Spleen (tissue), 7 donors: ENCODE results near the gene MS4A6A.
"Not testable (repeated sequence)": the region's sequence is repeated elsewhere in the genome, so short reads cannot be mapped to it uniquely, and the experiment has no call there.

Experiments used
- POLR2A ChIP-seq, 3 donors: fragments of 450-650 bp; IDR thresholded peaks; one replicate each; pipeline ENCODE4 v1.5.1; 2017; ENCODE audit warnings: antibody characterized with exemption in 3 of 3, mild to moderate bottlenecking in 1 of 3
- TF ChIP-seq, protein P1 (sequence below), 11 experiments: fragments of 200-600 bp in 7 of 11; fragments of 450-650 bp in 4 of 11; sonication (generic) in 4 of 11; IDR thresholded peaks in 8 of 11; conservative IDR thresholded peaks in 3 of 11; 1 replicate in 7 of 11; 2 replicates in 4 of 11; pipeline versions ENCODE4 v1.4.0 to v1.8.0; 2016 to 2021; ENCODE audit warnings: antibody characterized with exemption in 11 of 11, inconsistent platforms in 4 of 11, mild to moderate bottlenecking in 1 of 11
- donor health status: DM: no; HTN: no; CAD: no; lungs with moderate emphysema.
- donor health status: DM: no; HTN: no; CAD: no.
- donor health status: DM: no; HTN: no; CAD: no.

DNA sequence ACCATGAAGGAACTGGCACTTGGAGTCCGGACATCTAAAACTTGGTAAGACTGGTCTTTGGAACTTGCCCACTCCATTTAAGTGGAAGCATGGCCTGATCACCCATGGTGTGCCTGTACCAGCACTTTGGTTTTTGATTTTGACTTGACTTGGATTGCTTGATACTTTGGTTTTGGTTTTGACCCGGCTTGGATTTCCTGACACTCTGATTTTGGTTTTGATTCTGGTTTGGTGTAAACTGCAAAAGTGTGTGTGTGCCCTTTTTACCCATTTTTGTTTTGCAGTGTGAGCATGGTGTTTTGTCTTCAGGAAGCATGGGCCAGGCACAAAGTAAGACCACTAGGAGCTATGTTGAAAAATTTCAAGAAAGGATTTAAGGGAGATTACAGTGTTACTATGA is 3.2 kb upstream of the MS4A6A start:
- TF ChIP-seq POLR2A (IDR thresholded peaks at IDR 0.05), result not testable (repeated sequence)
- TF ChIP-seq, protein P1, sequence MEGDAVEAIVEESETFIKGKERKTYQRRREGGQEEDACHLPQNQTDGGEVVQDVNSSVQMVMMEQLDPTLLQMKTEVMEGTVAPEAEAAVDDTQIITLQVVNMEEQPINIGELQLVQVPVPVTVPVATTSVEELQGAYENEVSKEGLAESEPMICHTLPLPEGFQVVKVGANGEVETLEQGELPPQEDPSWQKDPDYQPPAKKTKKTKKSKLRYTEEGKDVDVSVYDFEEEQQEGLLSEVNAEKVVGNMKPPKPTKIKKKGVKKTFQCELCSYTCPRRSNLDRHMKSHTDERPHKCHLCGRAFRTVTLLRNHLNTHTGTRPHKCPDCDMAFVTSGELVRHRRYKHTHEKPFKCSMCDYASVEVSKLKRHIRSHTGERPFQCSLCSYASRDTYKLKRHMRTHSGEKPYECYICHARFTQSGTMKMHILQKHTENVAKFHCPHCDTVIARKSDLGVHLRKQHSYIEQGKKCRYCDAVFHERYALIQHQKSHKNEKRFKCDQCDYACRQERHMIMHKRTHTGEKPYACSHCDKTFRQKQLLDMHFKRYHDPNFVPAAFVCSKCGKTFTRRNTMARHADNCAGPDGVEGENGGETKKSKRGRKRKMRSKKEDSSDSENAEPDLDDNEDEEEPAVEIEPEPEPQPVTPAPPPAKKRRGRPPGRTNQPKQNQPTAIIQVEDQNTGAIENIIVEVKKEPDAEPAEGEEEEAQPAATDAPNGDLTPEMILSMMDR (IDR thresholded peaks at IDR 0.05 in 8 of 11, conservative IDR thresholded peaks at IDR 0.05 in 3 of 11), result not testable (repeated sequence)
